ENCODE results near the gene CCR5AS.
A peak's percentile ranks its signal among the peaks of the same experiment; 100 is the strongest.

CCR5AS gene

DNA sequence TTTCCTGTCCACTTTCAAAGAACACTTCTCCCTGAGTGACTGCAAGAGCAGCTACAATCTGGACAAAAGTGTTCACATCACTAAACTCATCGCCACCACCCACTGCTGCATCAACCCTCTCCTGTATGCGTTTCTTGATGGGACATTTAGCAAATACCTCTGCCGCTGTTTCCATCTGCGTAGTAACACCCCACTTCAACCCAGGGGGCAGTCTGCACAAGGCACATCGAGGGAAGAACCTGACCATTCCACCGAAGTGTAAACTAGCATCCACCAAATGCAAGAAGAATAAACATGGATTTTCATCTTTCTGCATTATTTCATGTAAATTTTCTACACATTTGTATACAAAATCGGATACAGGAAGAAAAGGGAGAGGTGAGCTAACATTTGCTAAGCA, 2.0 kb upstream of the CCR5AS start:
- no peak overlapping the region for H3K23ac ChIP-seq (ENCODE audit: low read length in 2 of 2)
- no peak overlapping the region for H2BK12ac ChIP-seq (ENCODE audit: low read length in 2 of 2)
- 92% methylated on average over 6 of the region's 7 CpGs for WGBS
- no peak for DNase-seq
- no peaks in the 10 kb centered on the region for H3K27me3 ChIP-seq (ENCODE audit: control insufficient read depth in 1 of 2, insufficient read depth in 1 of 2, low read length in 2 of 2)
- H2BK15ac ChIP-seq (ENCODE audit: low read depth, poor library complexity, severe bottlenecking): no peak overlapping the region
- no peak overlapping the region for H2BK120ac ChIP-seq (ENCODE audit: low read depth, low read length)
- H4K8ac ChIP-seq (ENCODE audit: low read length): peak overlapping the region; percentile 28
- H2AK5ac ChIP-seq (ENCODE audit: low read length, severe bottlenecking): no peak overlapping the region
- H3K4me1 ChIP-seq (ENCODE audit: control insufficient read depth, insufficient read depth, low read depth, low read length): peaks cover 11% of the 10 kb centered on the region
- H3K4me3 ChIP-seq (ENCODE audit: insufficient read depth in 1 of 2, low read depth in 1 of 2, low read length in 2 of 2): no peak overlapping the region
- H3K79me1 ChIP-seq (replicated peaks; ENCODE audit: low read length, poor library complexity, severe bottlenecking): no peaks in the 10 kb centered on the region
- peak overlapping the region; percentile 1 for H3K9ac ChIP-seq (ENCODE audit: low read length)
- no peak overlapping the region for H3K14ac ChIP-seq (ENCODE audit: low read length in 2 of 2)
- H2AFZ ChIP-seq (ENCODE audit: low read depth, low read length): no peak overlapping the region
- H4K91ac ChIP-seq (ENCODE audit: low read length): no peak overlapping the region
- no peak overlapping the region for H3K4ac ChIP-seq (ENCODE audit: low read depth in 1 of 2, low read length in 2 of 2)
- no peak overlapping the region for H2BK5ac ChIP-seq (ENCODE audit: low read depth, low read length, poor library complexity, severe bottlenecking)
- H3K36me3 ChIP-seq (ENCODE audit: control insufficient read depth in 1 of 2, insufficient read depth in 2 of 2, low read depth in 1 of 2, low read length in 2 of 2): no peaks in the 10 kb centered on the region
- no peak overlapping the region for H3K18ac ChIP-seq (ENCODE audit: low read depth in 1 of 2, low read length in 2 of 2)
- no peak overlapping the region for H3K27ac ChIP-seq (ENCODE audit: low read length, poor library complexity, severe bottlenecking)
- no peaks in the 10 kb centered on the region for H3K9me3 ChIP-seq (ENCODE audit: control insufficient read depth, low read length)
- H3K4me2 ChIP-seq (ENCODE audit: low read length, poor library complexity, severe bottlenecking): no peak overlapping the region

DNA sequence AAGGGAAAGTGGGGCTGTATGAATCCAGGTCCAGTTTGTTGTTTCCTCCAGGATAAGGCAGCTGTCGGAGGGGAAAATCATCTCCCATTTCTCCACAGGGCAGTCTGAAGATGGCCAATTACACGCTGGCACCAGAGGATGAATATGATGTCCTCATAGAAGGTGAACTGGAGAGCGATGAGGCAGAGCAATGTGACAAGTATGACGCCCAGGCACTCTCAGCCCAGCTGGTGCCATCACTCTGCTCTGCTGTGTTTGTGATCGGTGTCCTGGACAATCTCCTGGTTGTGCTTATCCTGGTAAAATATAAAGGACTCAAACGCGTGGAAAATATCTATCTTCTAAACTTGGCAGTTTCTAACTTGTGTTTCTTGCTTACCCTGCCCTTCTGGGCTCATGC, 1.1 kb upstream of the CCR5AS start:
- H4K8ac ChIP-seq (ENCODE audit: low read length): no peak overlapping the region
- peaks cover 11% of the 10 kb centered on the region for H3K4me1 ChIP-seq (ENCODE audit: control insufficient read depth, insufficient read depth, low read depth, low read length)
- peak overlapping the region; percentile 53 for H4K91ac ChIP-seq (ENCODE audit: low read length)
- no peaks in the 10 kb centered on the region for H3K9me3 ChIP-seq (ENCODE audit: control insufficient read depth, low read length)
- H2BK120ac ChIP-seq (ENCODE audit: low read depth, low read length): no peak overlapping the region
- H3K4me2 ChIP-seq (ENCODE audit: low read length, poor library complexity, severe bottlenecking): no peak overlapping the region
- no peaks in the 10 kb centered on the region for H3K36me3 ChIP-seq (ENCODE audit: control insufficient read depth in 1 of 2, insufficient read depth in 2 of 2, low read depth in 1 of 2, low read length in 2 of 2)
- peak overlapping the region in 1 of 2 experiments; percentile 35 for H2BK12ac ChIP-seq (ENCODE audit: low read length in 2 of 2)
- peak overlapping the region in 1 of 2 experiments; percentile 50 for H3K18ac ChIP-seq (ENCODE audit: low read depth in 1 of 2, low read length in 2 of 2)
- no peak overlapping the region for H2AK5ac ChIP-seq (ENCODE audit: low read length, severe bottlenecking)
- no peak overlapping the region for H2BK5ac ChIP-seq (ENCODE audit: low read depth, low read length, poor library complexity, severe bottlenecking)
- H2AFZ ChIP-seq (ENCODE audit: low read depth, low read length): no peak overlapping the region
- H3K9ac ChIP-seq (ENCODE audit: low read length): peak overlapping the region; percentile 75
- H3K79me1 ChIP-seq (replicated peaks; ENCODE audit: low read length, poor library complexity, severe bottlenecking): no peaks in the 10 kb centered on the region
- WGBS: 84% methylated on average over 7 of the region's 7 CpGs
- DNase-seq: no peak
- H3K4me3 ChIP-seq (ENCODE audit: insufficient read depth in 1 of 2, low read depth in 1 of 2, low read length in 2 of 2): peak overlapping the region in 1 of 2 experiments; percentile 70
- no peak overlapping the region for H3K14ac ChIP-seq (ENCODE audit: low read length in 2 of 2)
- H3K27me3 ChIP-seq (ENCODE audit: control insufficient read depth in 1 of 2, insufficient read depth in 1 of 2, low read length in 2 of 2): no peaks in the 10 kb centered on the region
- no peak overlapping the region for H2BK15ac ChIP-seq (ENCODE audit: low read depth, poor library complexity, severe bottlenecking)
- H3K23ac ChIP-seq (ENCODE audit: low read length in 2 of 2): no peak overlapping the region
- H3K27ac ChIP-seq (ENCODE audit: low read length, poor library complexity, severe bottlenecking): no peak overlapping the region
- no peak overlapping the region for H3K4ac ChIP-seq (ENCODE audit: low read depth in 1 of 2, low read length in 2 of 2)

DNA sequence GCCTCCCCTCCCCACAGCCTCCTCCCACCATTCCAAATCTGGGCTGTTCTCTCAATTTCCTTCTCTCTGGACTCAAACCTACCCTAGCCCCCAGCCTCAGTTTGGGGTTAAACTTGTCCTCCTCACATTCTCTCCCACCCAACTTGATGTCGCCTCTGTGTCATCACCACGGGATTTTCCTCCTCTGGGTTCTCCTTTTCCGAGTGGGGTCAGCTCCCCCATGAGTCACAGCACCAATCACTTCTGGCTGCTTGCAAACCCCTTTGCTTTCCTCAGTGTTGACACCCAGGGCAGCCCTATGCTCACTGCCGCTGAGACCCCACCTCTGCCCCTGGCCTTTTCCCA, 451 bp downstream of the CCR5AS start:
- Histone ChIP-seq H4K8ac (ENCODE audit: low read length) (no peak overlapping the region), H3K27ac (ENCODE audit: low read length, poor library complexity, severe bottlenecking) (no peak overlapping the region), H2AFZ (ENCODE audit: low read depth, low read length) (no peak overlapping the region), H3K4me2 (ENCODE audit: low read length, poor library complexity, severe bottlenecking) (no peak overlapping the region), H3K9me3 (ENCODE audit: control insufficient read depth, low read length) (no peaks in the 10 kb centered on the region), H3K79me1 (replicated peaks; ENCODE audit: low read length, poor library complexity, severe bottlenecking) (no peaks in the 10 kb centered on the region), H2AK5ac (ENCODE audit: low read length, severe bottlenecking) (no peak overlapping the region), H3K36me3 (ENCODE audit: control insufficient read depth in 1 of 2, insufficient read depth in 2 of 2, low read depth in 1 of 2, low read length in 2 of 2) (no peaks in the 10 kb centered on the region), H3K9ac (ENCODE audit: low read length) (peak overlapping the region; percentile 15), H3K14ac (ENCODE audit: low read length in 2 of 2) (no peak overlapping the region), H2BK12ac (ENCODE audit: low read length in 2 of 2) (peak overlapping the region in 1 of 2 experiments; percentile 88), H3K4me1 (ENCODE audit: control insufficient read depth, insufficient read depth, low read depth, low read length) (peaks cover 11% of the 10 kb centered on the region), H4K91ac (ENCODE audit: low read length) (no peak overlapping the region), H3K27me3 (ENCODE audit: control insufficient read depth in 1 of 2, insufficient read depth in 1 of 2, low read length in 2 of 2) (no peaks in the 10 kb centered on the region), H3K23ac (ENCODE audit: low read length in 2 of 2) (no peak overlapping the region), H3K4ac (ENCODE audit: low read depth in 1 of 2, low read length in 2 of 2) (no peak overlapping the region), H3K18ac (ENCODE audit: low read depth in 1 of 2, low read length in 2 of 2) (peak overlapping the region in 1 of 2 experiments; percentile 64), H2BK15ac (ENCODE audit: low read depth, poor library complexity, severe bottlenecking) (no peak overlapping the region), H2BK120ac (ENCODE audit: low read depth, low read length) (no peak overlapping the region), H3K4me3 (ENCODE audit: insufficient read depth in 1 of 2, low read depth in 1 of 2, low read length in 2 of 2) (peak overlapping the region in 1 of 2 experiments; percentile 70), H2BK5ac (ENCODE audit: low read depth, low read length, poor library complexity, severe bottlenecking) (no peak overlapping the region)
- peak; percentile 61 for DNase-seq
- WGBS: 49% methylated on average over 4 of the region's 4 CpGs

DNA sequence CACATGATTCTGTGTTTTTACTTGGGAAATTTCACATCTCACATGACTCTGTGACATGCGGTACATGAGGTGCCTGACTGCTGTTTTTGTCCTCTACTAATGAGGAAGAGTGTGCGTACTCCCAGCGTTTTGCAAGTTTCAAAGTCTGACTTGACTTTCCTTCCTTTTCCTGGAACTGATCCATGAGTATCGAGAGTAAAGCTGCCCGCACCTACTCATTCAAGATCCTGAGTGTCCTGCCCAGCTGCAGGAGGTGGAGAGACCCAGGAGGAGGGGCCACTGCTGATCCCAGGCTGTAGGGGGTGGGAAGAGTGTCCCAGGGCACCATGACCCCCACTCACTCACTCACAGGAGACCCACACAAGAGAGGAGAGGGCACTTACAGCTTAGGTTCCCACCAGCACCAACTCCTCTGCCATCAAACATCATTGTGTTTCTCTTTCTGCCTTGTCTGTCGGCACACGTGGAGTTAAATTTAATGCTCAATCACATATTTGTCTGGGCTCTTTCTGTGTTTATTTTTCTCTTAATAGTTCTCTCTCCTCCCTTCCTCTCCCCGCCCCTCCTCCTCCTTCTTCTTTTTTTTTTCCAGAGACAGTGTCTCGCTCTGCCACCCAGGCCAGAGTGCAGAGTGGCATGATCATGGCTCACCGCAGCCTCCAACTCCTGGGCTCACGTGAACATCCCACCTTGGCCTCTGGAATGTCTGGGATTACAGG, 1.4 kb downstream of the CCR5AS start:
- H3K79me1 ChIP-seq (replicated peaks; ENCODE audit: low read length, poor library complexity, severe bottlenecking): no peaks in the 10 kb centered on the region
- H2BK120ac ChIP-seq (ENCODE audit: low read depth, low read length): no peak overlapping the region
- H3K4me3 ChIP-seq (ENCODE audit: insufficient read depth in 1 of 2, low read depth in 1 of 2, low read length in 2 of 2): no peak overlapping the region
- no peak overlapping the region for H3K4ac ChIP-seq (ENCODE audit: low read depth in 1 of 2, low read length in 2 of 2)
- H3K4me1 ChIP-seq (ENCODE audit: control insufficient read depth, insufficient read depth, low read depth, low read length): peaks cover 11% of the 10 kb centered on the region
- H2BK12ac ChIP-seq (ENCODE audit: low read length in 2 of 2): no peak overlapping the region
- H2AFZ ChIP-seq (ENCODE audit: low read depth, low read length): no peak overlapping the region
- peaks cover 0 to 5% of the 10 kb centered on the region in 2 experiments for H3K27me3 ChIP-seq (ENCODE audit: control insufficient read depth in 1 of 2, insufficient read depth in 1 of 2, low read length in 2 of 2)
- no peak overlapping the region for H3K18ac ChIP-seq (ENCODE audit: low read depth in 1 of 2, low read length in 2 of 2)
- H2AK5ac ChIP-seq (ENCODE audit: low read length, severe bottlenecking): no peak overlapping the region
- H3K9me3 ChIP-seq (ENCODE audit: control insufficient read depth, low read length): no peaks in the 10 kb centered on the region
- no peak overlapping the region for H4K8ac ChIP-seq (ENCODE audit: low read length)
- peak; percentile 7 for DNase-seq
- no peak overlapping the region for H4K91ac ChIP-seq (ENCODE audit: low read length)
- H2BK5ac ChIP-seq (ENCODE audit: low read depth, low read length, poor library complexity, severe bottlenecking): no peak overlapping the region
- H3K14ac ChIP-seq (ENCODE audit: low read length in 2 of 2): no peak overlapping the region
- H3K36me3 ChIP-seq (ENCODE audit: control insufficient read depth in 1 of 2, insufficient read depth in 2 of 2, low read depth in 1 of 2, low read length in 2 of 2): no peaks in the 10 kb centered on the region
- H2BK15ac ChIP-seq (ENCODE audit: low read depth, poor library complexity, severe bottlenecking): no peak overlapping the region
- WGBS: 65% methylated on average over 9 of the region's 11 CpGs
- H3K23ac ChIP-seq (ENCODE audit: low read length in 2 of 2): no peak overlapping the region
- H3K27ac ChIP-seq (ENCODE audit: low read length, poor library complexity, severe bottlenecking): no peak overlapping the region
- no peak overlapping the region for H3K9ac ChIP-seq (ENCODE audit: low read length)
- no peak overlapping the region for H3K4me2 ChIP-seq (ENCODE audit: low read length, poor library complexity, severe bottlenecking)
